LHCN-M2 (cell line): ENCODE results near the gene KBTBD7. TPM values are rescaled to one million over a fixed set of nuclear protein-coding genes. Genes with fewer than 3 reads are reported as not detected.
"Not testable (repeated sequence)": the region's sequence is repeated elsewhere in the genome, so short reads cannot be mapped to it uniquely, and the experiment has no call there.

Experiments
- DNase-seq: peaks from one replicate; pipeline ENCODE4 v3.0.0-alpha.2; 2012; ENCODE audit warnings: low read depth
- total RNA-seq: library from RNA; depleted of rRNA; stranded (reverse); fragments of >200 nt; gene quantifications from 2 replicates; pipeline ENCODE4 v1.2.3, GENCODE V29; 2014

Gene KBTBD7
- total RNA-seq, 1 experiment from 2014 or later, result 8.1 TPM

DNA sequence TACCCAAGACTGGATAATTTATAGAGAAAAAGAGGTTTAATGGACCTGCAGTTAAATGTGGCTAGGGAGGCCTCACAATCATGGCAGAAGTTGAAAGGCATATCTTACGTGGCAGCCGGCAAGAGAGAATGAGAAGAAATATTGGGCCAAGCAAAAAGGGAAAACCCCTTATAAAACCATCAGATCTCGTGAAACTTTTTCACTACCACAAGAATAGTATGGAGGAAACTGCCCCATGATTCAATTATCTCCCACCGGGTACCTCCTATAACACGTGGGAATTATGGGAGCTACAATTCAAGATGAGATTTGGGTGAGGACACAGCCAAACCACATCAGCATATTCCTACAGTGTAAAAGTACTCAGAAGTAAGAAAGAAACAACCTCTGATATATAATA lies 4.7 kb upstream of the KBTBD7 start:
- no peak for DNase-seq

DNA sequence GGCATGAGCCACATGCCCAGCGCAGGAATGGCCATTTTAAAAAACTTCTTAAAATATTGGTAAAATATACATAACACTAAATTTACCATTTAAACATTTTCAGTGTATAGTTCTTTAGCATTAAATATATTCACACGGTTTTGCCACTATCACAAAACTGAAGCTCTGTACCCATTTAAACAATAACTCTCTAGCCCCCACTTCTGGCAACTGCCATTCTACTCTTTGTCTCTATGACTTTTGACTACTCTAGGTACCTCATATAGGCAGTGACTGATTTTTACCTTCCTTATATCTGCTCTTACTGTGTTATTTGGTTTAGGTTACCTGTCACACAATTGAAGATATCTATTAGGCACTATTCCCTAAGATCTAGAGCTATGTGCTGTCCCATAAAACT lies 2.3 kb upstream of the KBTBD7 start:
- DNase-seq, result peak; percentile 19

DNA sequence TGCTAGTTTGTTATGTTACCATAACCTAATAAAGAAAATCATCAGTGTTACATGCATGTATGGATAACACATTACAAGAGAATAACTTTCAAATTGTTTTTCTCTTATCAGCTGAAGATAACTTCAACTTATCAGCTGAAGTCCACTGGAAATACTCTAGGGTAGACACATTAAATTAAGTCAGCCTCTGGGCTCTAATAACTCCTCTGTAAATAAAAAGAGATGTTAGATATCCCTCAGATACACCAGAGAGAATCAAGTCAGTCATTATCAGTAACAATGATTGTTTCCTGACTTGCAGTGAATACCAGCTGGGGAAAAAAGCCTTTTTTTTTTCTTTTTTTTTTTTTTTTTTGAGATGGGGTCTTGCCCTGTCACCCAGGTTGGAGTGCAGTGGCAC lies 1.6 kb upstream of the KBTBD7 start:
- DNase-seq, result no peak

DNA sequence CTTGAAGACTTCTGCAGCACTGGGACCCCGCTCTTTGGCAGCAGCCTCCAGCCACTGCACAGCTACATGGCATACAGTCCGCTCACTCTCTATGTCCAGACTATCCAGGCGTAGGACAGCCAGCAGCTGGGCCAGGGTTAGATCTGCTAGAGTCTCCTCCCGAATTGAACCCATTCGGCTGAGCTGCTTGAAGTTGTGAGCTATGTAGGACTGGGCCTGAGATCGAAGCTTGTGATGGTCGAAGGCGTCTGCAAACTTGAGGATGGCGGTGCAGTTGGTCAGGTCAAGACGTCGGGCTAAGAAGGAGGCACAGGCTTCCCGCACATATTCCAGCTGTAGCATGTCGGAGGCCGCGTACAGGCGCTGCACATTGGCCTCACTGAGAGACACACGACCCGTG lies 900 bp downstream of the KBTBD7 start:
- DNase-seq, result no peak

DNA sequence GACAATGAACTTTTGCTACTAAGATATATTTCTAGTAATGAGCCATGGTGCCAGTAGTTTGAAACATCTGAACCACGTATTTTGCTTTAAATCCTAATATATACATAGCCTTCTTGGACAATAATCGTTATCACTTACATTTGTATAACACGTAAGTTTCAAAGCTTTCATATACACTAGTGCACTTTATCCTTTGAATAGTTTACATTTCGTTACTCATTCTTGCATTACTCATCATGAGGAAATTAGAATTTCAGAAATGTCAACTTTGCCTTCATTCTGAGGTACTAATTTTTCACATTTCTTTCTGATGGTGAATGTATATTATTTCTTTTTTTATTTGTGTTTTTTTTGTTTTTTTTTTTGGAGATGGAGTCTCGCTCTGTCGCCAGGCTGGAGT lies 5.8 kb downstream of the KBTBD7 start:
- no peak for DNase-seq

DNA sequence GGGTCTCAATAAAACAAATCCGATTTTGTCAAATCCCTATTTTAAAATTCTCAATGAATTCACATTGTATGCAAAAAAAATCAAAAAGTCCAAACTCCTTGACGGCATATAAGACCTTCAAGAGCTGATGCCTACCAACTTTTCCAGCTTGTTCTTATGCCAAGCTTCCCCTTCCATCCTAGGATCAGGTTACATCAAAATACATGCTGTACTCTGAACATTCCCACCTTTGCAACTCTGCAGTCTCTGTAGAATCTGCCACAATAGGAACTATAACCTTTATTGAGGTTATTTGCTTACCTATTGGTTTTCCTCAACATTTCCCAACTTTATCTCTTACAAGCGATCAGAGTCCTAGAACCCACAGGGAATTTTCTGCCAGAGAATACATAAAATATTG lies 7.9 kb downstream of the KBTBD7 start:
- DNase-seq, result no peak

DNA sequence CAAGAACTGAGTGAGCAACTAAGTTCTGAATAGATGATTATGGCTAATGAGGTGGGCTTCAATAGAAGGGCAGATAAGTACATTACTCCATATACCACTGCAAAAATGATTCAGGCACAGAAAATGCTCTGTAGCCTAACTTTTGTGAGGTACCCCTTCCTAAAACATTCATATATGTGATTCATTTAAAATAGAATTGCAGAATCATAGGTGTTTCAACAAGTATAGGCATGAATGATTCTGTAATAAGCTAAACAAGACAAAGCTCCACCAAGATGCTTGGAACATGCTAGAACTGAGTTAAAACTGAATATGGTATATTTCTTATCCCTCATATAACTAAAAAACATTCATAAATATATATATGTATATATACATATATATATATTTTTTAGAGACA lies 12.1 kb downstream of the KBTBD7 start:
- DNase-seq, result no peak

DNA sequence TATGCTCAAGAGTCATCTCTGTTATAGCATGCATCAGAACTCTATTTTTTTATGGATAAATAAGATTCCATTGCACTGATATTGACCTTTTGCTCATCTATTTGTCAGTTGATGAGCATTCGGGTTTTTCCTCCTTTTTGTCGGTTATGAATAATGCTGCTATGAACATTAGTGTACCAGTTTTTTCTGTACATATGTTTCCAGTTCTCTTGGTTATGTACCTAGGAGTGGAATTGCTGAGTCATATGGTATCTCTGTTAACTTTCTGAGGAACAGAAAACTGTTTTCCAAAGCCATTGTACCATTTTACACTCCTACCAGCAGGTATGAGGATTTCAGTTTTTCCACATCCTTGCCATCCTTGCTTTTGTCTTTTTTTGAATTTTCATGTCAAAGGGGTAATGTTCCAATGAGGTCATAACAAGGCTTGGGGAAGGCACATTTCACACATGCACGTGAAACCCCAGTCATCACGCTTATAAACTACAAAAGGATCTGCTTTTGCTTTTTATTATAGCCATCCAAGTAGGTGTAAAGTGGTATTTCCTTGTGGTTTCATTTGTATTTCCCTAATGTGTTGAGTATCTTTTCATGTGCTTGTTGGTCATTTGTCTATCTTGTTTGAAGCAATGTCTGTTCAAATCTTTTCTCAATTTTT lies 14.6 kb downstream of the KBTBD7 start:
- peak; percentile 23 for DNase-seq

DNA sequence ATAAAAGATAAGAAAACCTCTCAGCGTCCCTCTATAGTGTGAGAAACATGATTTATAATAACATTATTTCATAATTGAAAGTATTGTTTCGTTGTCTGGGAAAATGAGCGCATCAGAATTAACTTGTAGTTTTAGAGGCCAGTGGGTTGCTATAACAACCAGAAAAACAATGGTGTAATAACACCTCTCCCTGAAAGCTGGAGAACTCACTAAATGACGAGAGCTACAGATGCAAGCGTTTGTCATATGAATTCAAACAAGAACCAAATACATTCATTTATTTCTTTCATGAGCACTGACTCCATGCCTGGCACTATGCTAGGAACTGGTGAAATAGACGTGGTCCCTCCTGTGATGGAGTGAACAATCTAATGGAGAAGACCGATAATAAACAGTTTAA lies 16.3 kb downstream of the KBTBD7 start:
- DNase-seq, result peak; percentile 20

DNA sequence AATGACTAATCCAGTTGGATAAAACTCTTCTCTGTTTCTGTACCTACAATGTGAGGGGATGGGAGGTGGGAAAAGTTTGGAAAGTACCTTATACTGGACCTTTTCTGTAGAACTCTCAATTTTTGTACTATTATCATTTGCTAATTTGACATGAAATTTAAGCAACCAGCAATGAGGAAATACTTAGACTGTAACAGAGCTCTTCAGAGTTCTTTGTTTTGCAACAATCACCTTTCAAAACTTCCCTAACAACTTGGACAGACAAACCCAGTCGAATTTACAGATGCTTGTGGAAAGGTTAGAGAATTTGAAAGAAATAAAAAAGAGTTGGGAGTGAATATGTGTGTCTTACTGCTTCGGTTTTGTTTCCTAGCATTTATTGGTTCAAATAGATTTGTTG lies 16.8 kb downstream of the KBTBD7 start:
- no peak for DNase-seq

DNA sequence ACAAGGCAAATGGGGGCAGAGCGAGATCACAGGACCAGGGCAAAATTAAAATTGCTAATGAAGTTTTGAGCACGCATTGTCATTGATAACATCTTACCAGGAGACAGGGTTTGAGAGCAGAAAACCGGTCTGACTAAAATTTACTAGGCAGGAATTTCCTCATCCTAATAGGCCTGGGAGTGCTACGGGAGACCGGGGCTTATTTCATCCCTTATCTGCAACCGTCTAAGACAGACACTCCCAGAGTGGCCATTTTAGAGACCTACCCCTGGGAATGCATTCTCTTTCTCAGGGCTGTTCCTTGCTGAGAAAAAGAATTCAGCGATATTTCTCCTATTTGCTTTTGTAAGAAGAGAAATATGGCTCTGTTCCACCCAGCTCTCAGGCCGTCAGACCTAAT lies 18.8 kb downstream of the KBTBD7 start:
- DNase-seq, result not testable (repeated sequence)

DNA sequence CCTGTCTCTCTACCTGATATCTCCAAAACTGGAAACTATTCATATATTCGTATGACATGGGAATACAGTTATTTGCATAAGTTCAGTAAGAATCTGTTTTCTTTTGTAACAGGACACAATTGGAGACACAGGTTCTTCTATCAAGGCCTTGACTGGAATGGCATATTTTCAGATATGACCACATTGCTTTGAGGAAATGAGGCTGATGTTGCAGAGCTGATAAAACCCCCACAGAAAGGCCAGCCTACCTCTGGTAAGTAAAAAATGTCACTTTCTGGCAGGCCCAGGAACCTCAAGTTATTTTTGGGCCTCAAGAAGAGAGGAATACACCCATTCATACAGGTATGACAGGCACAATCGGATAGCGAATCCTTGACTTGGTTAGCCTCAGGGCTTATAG lies 32.2 kb downstream of the KBTBD7 start:
- DNase-seq, result no peak

DNA sequence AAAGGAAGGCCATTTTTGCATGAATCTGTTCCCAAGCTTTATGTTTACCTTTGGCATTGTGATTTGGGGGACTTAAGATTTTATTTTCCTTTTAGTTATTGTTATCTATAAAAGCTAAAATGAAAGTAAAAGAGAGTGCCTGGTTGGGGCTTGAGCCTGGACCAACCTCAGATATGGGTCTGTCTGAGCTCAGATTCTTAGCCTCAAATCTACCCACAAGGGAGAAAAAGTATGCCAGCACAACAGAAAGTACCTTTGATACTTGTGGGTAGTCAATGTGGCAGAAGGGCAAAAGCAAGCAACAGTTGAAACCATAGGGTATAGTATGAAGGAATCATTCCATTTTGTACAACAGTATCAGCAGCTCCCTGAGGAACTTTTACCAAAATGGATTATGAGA lies 35.2 kb downstream of the KBTBD7 start:
- no peak for DNase-seq

DNA sequence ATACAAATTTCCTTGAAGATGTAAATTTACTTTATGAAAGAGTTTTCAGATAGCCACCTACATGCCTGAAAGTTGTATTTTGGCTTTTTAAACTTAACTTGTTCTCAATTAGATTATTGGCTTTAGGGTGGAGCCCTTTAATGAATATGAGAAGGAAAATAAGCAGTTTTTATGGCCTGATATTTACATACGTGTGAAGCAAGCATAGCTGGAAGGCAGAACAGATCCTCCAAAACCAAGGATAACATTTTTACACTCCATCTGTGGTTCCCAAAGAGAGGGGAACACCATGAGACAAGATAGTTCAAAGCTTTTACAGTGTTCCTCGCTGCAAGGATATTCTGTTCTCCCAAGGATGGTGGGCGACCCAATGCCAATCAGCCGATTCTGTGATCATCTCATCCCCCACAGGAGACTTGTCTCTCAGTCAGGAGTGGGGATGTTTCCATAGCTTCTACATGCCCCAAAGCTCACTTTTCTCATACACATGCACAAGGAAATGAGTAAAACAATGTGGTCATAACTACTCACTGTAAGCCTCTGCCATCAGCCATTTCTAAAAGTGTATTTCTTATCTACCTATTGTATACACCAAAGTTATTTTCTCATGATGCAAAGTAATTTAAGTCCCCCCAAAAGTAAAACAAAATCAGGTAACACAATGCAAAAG lies 37.2 kb downstream of the KBTBD7 start:
- no peak for DNase-seq

DNA sequence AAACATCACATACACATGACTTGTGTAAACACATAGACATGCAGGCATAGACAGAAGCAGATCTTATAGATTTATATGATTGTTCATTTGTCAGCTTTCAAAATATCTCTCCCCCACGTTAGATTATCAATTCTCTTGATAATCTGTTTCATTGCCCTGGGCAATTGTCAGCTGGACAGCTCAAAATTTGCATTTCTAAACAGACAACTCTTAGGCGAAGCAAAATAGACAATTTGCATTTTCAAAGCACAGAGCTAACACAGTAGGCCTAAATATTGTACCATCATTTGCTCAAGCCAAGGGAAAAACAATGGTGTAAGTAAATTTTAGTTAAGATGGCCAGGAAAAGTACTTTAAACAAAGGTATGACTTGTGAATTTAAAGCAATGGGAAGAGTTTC lies 37.7 kb downstream of the KBTBD7 start:
- DNase-seq, result no peak

DNA sequence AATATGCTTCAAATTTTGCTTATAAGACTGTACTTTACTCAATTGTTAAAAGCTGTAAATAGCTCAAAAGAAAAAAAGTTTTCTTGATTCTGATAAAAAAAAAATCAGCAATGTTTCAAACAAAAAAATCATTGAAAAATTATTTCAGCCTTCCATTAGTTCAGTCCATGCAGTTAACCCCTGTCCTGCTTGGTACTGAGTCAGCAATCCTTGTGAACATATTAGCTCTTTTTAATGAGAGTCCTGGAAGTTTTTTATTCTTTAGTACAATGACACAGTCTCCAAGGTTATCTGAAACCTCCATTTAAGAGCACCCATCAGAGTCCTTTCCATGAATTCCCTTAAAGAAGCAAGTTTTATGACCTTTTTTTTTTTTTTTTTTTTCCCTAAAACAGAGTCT lies 40.3 kb downstream of the KBTBD7 start:
- DNase-seq, result no peak

DNA sequence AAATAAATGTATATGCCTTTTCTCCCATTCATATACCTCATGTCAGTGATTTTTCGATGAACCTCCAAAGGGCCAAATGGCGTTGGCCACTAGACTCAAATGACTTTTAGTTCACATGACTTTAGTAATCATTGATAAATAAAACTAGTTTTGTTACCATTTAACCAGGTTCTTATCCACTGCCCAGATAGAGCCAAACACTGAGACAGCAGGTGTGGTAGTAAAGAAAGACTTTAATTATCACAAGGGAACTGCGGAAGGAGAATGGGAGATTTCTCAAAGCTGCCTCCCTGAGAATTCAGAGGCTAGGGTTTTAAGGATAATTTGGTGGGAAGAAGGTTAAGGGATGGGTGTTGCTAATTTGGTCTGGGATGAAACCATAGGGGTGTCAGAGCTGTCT lies 42.4 kb downstream of the KBTBD7 start:
- no peak for DNase-seq

DNA sequence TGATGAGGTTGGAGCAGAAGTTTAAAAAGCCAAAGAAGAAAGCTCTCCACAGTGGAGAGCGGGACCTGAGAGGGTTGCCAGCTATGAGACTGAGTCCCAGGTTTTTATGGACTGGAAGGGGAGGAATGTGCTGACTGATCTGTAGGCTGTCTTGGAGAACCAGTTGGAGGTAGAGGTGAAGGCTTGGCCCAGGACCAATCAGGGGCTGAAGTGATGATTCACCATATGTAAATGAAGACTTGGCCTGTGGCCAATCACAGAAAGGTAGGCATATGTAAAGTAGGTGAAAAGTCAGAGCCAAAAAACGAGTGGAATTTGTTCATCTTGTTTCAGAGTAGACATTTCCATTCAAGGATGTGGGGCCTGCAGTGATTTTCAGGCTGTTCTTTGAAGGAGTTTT lies 44.3 kb downstream of the KBTBD7 start:
- no peak for DNase-seq

DNA sequence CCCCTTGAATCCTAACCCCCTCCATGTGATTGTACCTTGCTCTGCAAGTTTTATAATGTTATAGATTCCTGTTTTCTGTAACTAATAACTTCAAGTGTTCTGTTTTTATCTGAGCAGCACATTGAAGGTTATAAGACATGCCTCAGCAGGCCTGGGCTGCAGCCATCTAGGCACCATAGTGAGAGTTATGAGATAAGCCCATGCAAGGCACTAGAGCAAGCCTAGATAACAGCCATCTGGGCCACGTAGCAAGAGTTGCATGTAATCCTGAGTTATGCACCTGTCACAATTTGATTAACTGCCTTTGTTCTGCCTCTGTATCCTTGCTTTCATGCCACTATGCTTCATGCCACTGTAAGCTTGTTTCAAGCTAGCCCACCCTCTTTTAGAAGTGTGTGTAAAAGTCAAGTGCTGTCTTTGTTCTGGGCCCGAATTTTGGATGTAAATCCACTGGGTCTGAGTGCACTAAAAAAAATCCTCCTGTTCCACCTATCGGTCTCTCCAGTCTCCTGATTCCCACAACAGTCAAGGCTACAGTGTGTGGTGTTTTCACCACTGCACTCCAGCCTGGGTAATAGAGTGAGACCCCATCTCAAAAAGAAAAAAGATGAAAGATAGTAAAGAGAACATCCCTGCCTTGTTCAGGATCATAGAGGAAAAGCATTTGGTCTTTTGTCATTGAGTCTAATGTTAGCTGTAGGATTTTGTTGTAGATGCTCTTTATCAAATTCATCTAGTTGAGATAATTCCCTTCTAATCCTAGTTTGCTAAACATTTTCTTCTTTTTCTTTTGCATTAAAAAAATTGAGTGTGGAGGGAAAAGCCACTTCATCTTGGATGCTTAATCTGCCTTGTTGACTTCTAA lies 45.7 kb downstream of the KBTBD7 start:
- DNase-seq, result no peak

DNA sequence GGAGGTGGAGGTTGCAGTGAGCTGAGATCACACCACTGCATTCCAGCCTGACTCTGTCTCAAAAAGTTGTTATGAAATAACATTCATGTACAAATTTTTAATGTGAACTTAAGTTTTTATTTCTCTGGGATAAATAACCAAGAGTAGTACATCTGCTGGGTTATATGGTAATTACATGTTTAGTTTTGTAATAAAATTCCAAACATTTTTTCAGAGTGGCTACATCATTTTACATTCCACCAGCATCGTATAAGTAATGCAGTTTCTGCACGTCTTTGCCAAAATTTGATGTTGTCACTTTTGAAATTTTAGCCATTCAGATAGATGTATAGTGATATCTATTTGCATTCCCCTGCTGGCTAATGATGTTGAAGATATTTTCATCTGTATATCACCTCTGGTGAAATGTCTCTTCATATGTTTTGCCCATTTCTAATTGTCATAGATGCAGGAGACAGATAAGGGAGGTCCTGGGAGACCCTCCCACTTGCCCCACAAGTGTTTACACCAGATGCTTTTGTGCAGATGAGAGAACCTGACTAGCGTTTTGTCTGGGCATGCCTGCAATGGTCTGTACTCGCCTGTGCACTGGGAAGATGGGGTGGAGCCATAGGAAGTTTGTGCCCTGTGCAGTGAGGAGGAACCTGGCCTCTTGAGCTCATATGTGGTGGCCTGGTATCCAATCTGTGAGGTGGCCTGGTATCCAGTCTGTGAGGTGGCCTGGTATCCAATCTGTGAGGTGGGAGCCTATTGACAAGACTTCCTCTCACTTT lies 49.0 kb downstream of the KBTBD7 start:
- DNase-seq, result peak; percentile 14

DNA sequence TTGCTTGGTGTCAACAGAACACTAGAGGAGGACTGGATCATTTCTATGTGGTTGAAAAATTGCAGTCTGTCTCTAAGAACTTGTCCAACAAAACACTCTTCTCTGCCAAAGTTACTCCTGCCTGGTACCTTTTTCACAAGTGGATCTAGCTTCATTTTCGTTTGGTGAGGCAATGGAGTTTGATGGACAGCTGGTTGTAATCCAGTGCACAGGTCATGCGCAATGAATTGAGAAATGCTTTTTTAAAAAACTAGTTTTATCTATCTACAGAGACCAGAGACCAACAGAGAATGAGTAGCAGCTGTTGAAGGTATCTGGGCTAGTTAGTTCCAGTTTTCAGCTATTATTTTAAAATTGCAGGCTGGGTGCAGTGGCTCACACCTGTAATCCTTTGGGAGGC lies 49.8 kb downstream of the KBTBD7 start:
- no peak for DNase-seq
